ENCODE measurements around the gene TMEM174.

GRCh38 chr5:73214996-73215395 lies 42.0 kb downstream of the TMEM174 start:
- TF ChIP-seq CREB1 (IDR thresholded peaks at IDR 0.05; ENCODE audit: low read depth) = no peak
- no peak for TF ChIP-seq REST (IDR thresholded peaks at IDR 0.05; ENCODE audit: low read depth)
- no peak for TF ChIP-seq TCF12 (IDR thresholded peaks at IDR 0.05; ENCODE audit: low read depth)

All from Ishikawa (cell line).